Measurements from ENCODE around the gene MICAL2.

Gene MICAL2

GRCh38 chr11:12235553-12235946 is 125.2 kb downstream of the MICAL2 start:
- DNase-seq: no peak

GRCh38 chr11:12235947-12236743 is 125.8 kb downstream of the MICAL2 start:
- DNase-seq: peak; percentile 63

- no peak for DNase-seq
Measured at GRCh38 chr11:12236744-12237101, 126.3 kb downstream of the MICAL2 start.

GRCh38 chr11:12237381-12237784 is 127.0 kb downstream of the MICAL2 start:
- DNase-seq: no peak

- no peak for DNase-seq
Measured at GRCh38 chr11:12238420-12238819, 128.0 kb downstream of the MICAL2 start.

- DNase-seq: no peak
Measured at GRCh38 chr11:12239396-12239795, 129.0 kb downstream of the MICAL2 start.

- DNase-seq: peak; percentile 42
Measured at GRCh38 chr11:12239804-12240371, 129.5 kb downstream of the MICAL2 start.

GRCh38 chr11:12240677-12241076 is 130.3 kb downstream of the MICAL2 start:
- no peak for DNase-seq

GRCh38 chr11:12241401-12241800 is 131.0 kb downstream of the MICAL2 start:
- DNase-seq: no peak

GRCh38 chr11:12241971-12242672 is 131.7 kb downstream of the MICAL2 start:
- DNase-seq: no peak

GRCh38 chr11:12242966-12243365 is 132.6 kb downstream of the MICAL2 start:
- DNase-seq: no peak

- no peak for DNase-seq
Measured at GRCh38 chr11:12243486-12243885, 133.1 kb downstream of the MICAL2 start.

GRCh38 chr11:12243911-12244550 is 133.6 kb downstream of the MICAL2 start:
- DNase-seq: no peak

GRCh38 chr11:12245091-12245490 is 134.7 kb downstream of the MICAL2 start:
- no peak for DNase-seq

- DNase-seq: no peak
Measured at GRCh38 chr11:12245549-12246016, 135.2 kb downstream of the MICAL2 start.

GRCh38 chr11:12246147-12246546 is 135.8 kb downstream of the MICAL2 start:
- no peak for DNase-seq

- no peak for DNase-seq
Measured at GRCh38 chr11:12246989-12247388, 136.6 kb downstream of the MICAL2 start.

GRCh38 chr11:12247543-12248254 is 137.3 kb downstream of the MICAL2 start:
- DNase-seq: peak; percentile 61

- DNase-seq: peak; percentile 100
Measured at GRCh38 chr11:12248330-12248729, 137.9 kb downstream of the MICAL2 start.

GRCh38 chr11:12249590-12250260 is 139.3 kb downstream of the MICAL2 start:
- peak; percentile 94 for DNase-seq

- peak; percentile 66 for DNase-seq
Measured at GRCh38 chr11:12251666-12252560, 141.5 kb downstream of the MICAL2 start.
